GM10266 (cell line): ENCODE results near the gene TENM3.

Experiments
- DNase-seq: peaks from one replicate; pipeline ENCODE4 v3.0.0; 2012; ENCODE audit errors: extremely low spot score
- TF ChIP-seq, protein P1 (sequence below): IDR thresholded peaks from 2 replicates; pipeline ENCODE4 v1.5.1; 2012; ENCODE audit warnings: mild to moderate bottlenecking, low read depth; ENCODE audit not compliant: control insufficient read depth, insufficient read depth; ENCODE audit errors: missing control alignments

The TENM3 gene

GRCh38 chr4:182486881-182487280 lies 243.7 kb downstream of the TENM3 start:
- TF ChIP-seq, protein P1, sequence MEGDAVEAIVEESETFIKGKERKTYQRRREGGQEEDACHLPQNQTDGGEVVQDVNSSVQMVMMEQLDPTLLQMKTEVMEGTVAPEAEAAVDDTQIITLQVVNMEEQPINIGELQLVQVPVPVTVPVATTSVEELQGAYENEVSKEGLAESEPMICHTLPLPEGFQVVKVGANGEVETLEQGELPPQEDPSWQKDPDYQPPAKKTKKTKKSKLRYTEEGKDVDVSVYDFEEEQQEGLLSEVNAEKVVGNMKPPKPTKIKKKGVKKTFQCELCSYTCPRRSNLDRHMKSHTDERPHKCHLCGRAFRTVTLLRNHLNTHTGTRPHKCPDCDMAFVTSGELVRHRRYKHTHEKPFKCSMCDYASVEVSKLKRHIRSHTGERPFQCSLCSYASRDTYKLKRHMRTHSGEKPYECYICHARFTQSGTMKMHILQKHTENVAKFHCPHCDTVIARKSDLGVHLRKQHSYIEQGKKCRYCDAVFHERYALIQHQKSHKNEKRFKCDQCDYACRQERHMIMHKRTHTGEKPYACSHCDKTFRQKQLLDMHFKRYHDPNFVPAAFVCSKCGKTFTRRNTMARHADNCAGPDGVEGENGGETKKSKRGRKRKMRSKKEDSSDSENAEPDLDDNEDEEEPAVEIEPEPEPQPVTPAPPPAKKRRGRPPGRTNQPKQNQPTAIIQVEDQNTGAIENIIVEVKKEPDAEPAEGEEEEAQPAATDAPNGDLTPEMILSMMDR = no peak
- DNase-seq = no peak

DNA sequence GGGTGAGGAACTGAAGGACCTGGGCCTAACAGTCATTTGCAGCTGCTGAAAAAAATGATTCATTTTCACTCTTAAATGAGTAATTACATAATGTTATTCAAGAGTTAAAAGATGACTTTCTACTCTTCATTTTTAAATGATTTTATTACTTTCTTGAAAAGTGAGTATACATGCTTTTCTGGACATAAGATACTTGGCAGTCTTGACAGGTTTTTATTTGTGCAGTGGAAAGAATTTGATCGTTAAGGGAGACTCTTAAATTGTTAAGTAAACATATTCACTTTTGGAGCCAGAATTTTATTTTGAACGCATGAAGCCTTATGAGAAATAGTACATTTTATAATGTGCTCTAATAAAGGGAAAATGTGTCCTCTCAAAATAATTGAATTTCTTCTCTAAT lies 245.7 kb downstream of the TENM3 start:
- TF ChIP-seq, protein P1 = no peak
- DNase-seq = no peak

DNA sequence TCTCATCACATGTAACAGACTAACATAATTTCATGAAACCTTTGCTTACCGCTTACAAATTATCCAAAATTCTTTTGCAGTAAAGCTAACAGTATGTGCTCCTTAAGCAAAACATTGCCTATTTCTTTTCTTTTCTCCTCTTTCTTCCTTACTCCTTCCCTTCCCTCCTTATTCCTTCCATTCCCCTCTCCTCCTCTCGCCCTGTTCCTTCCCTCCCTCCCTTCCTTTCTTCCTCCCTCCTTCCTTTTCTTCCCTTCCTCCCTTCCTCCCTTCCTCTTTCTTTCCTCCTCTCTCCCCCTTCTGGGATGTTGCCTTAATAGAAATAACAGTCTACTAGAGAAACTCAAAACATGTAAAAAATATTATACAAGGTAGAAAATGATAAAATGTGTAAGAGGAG lies 246.4 kb downstream of the TENM3 start:
- no peak for DNase-seq
- TF ChIP-seq, protein P1 = no peak

GRCh38 chr4:182491719-182492118 lies 248.5 kb downstream of the TENM3 start:
- TF ChIP-seq, protein P1 = no peak
- DNase-seq = no peak

GRCh38 chr4:182492423-182492822 lies 249.2 kb downstream of the TENM3 start:
- DNase-seq = no peak
- TF ChIP-seq, protein P1 = no peak

- TF ChIP-seq, protein P1 = no peak
- DNase-seq = no peak
Measured at GRCh38 chr4:182493377-182493776, 250.2 kb downstream of the TENM3 start.

DNA sequence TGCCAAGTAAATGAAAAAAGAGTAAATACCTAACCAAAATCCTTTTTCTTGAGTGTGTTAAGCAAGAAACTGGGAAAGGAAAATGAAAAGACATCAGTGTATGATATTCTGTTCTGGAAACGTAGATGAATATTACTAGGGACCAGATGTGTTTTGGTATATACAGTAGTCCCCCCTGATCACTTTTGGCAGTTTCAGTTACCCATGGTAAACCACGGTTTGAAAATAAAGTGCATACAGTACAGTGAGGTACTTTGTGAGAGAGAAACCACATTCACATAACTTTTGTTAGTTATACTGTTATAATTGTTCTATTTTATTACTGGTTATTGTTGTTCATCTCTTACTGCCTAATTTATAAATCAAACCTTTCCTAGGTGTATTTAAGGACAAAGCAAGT lies 250.9 kb downstream of the TENM3 start:
- DNase-seq = no peak
- TF ChIP-seq, protein P1 = no peak
